MCF 10A (cell line): Measurements from ENCODE around the gene TBC1D10A. TPM values are rescaled to one million over a fixed set of nuclear protein-coding genes. Genes with fewer than 3 reads are reported as not detected.

Experiments used
- BruUV-seq: library from RNA; stranded (reverse); fragments of 400-500 nt; replicated peaks from 2 replicates; lab custom pipeline; 2021; lab: Mats Ljungman, UMichigan
- CTCF ChIA-PET: fragments of 300-600 bp; sonication (Branson Sonifier 250); formaldehyde crosslinking; extraction: SDS; loops from one replicate; lab custom pipeline; 2021; ENCODE audit warnings: antibody characterized with exemption, inconsistent platforms; lab: Yijun Ruan, JAX
- POLR2A ChIA-PET: fragments of 300-600, 350-650 bp; sonication (Branson Sonifier 250); formaldehyde crosslinking; extraction: SDS; loops from one replicate; lab custom pipeline; 2020; ENCODE audit warnings: antibody characterized with exemption, inconsistent platforms; lab: Yijun Ruan, JAX
- DNase-seq: peaks from one replicate; pipeline ENCODE4 v3.0.0-alpha.2; 2018; ENCODE audit not compliant: unreplicated experiment
- H3K27ac Mint-ChIP-seq: one replicate; pipeline ENCODE4 v1.8.0; 2022; ENCODE audit warnings: mild to moderate bottlenecking, low read depth, mixed read lengths; ENCODE audit not compliant: unreplicated experiment
- H3K27me3 Mint-ChIP-seq: one replicate; pipeline ENCODE4 v1.8.0; 2022; ENCODE audit warnings: mixed read lengths; ENCODE audit not compliant: insufficient read depth, unreplicated experiment
- H3K36me3 Mint-ChIP-seq: one replicate; pipeline ENCODE4 v1.8.0; 2022; ENCODE audit warnings: mild to moderate bottlenecking, moderate library complexity, mixed read lengths; ENCODE audit not compliant: insufficient read depth, unreplicated experiment
- H3K4me1 Mint-ChIP-seq: one replicate; pipeline ENCODE4 v1.8.0; 2022; ENCODE audit warnings: mixed read lengths; ENCODE audit not compliant: insufficient read depth, unreplicated experiment
- H3K4me3 Mint-ChIP-seq: one replicate; pipeline ENCODE4 v1.8.0; 2022; ENCODE audit warnings: mild to moderate bottlenecking, moderate library complexity, mixed read lengths; ENCODE audit not compliant: unreplicated experiment
- H3K9me3 Mint-ChIP-seq: one replicate; pipeline ENCODE4 v1.8.0; 2022; ENCODE audit warnings: mixed read lengths; ENCODE audit not compliant: unreplicated experiment
- intact Hi-C: fragments of 100-400 bp; cut with micrococcal nuclease; formaldehyde crosslinking; loops from 2 replicates; pipeline ENCODE4 v1.14.1; 2022
- total RNA-seq: library from RNA; stranded (reverse); gene quantifications from 2 replicates; pipeline ENCODE4 v1.2.3, GENCODE V29; 2022
- TF ChIP-seq, protein P1 (sequence below): fragments of 200-600 bp; IDR thresholded peaks from one replicate; pipeline ENCODE4 v1.8.0; 2022; ENCODE audit warnings: antibody characterized with exemption, mild to moderate bottlenecking; ENCODE audit not compliant: unreplicated experiment

The TBC1D10A gene
- total RNA-seq, 1 experiment from 2014 or later = 11.1 TPM

DNA sequence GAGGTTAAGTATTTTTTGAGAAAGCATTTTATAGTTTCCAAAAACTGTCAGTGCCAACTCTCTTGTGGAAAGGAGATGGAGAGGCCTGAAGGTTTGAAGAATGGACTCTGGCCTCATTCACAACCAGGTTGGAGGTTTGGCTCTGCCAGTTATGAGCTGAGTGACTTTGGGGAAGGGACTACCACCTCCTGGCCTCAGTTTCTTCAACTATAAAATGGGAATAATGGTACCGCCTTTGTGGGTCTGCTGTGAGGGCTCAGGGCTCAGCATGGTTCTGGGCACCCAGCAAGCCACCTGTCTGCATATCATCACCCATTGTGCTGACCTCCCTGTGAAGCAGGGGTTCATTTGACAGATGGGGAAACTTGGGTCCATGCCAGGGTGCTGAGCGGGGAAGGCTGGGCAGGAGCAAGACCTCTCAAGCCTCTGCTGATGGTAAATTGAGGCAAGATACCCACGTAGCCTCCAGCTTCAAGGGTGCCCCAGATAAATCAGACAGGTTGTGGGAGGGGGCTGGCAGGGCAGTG, 76.6 kb downstream of the TBC1D10A start:
- POLR2A ChIA-PET = interaction anchor here (0.6 to 1.1 kb wide), 3 partner anchors 18 to 161 kb away, joined by 3 read pairs; no protein-coding TSS in a partner anchor
- no TSS peak for BruUV-seq
- Mint-ChIP-seq H3K4me3 (no peak overlapping the region), H3K9me3 (no peaks in the 10 kb centered on the region), H3K27me3 (no peaks in the 10 kb centered on the region), H3K27ac (no peak overlapping the region), H3K36me3 (peaks cover 6% of the 10 kb centered on the region), H3K4me1 (peaks cover 27% of the 10 kb centered on the region)
- DNase-seq = no peak
- intact Hi-C loops = no loop called here
- CTCF ChIA-PET = interaction anchor here (0.6 to 2.3 kb wide), 4 partner anchors 13 to 171 kb away, joined by 3 to 7 read pairs (median 4); no protein-coding TSS in a partner anchor
- TF ChIP-seq, protein P1, sequence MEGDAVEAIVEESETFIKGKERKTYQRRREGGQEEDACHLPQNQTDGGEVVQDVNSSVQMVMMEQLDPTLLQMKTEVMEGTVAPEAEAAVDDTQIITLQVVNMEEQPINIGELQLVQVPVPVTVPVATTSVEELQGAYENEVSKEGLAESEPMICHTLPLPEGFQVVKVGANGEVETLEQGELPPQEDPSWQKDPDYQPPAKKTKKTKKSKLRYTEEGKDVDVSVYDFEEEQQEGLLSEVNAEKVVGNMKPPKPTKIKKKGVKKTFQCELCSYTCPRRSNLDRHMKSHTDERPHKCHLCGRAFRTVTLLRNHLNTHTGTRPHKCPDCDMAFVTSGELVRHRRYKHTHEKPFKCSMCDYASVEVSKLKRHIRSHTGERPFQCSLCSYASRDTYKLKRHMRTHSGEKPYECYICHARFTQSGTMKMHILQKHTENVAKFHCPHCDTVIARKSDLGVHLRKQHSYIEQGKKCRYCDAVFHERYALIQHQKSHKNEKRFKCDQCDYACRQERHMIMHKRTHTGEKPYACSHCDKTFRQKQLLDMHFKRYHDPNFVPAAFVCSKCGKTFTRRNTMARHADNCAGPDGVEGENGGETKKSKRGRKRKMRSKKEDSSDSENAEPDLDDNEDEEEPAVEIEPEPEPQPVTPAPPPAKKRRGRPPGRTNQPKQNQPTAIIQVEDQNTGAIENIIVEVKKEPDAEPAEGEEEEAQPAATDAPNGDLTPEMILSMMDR = no peak

DNA sequence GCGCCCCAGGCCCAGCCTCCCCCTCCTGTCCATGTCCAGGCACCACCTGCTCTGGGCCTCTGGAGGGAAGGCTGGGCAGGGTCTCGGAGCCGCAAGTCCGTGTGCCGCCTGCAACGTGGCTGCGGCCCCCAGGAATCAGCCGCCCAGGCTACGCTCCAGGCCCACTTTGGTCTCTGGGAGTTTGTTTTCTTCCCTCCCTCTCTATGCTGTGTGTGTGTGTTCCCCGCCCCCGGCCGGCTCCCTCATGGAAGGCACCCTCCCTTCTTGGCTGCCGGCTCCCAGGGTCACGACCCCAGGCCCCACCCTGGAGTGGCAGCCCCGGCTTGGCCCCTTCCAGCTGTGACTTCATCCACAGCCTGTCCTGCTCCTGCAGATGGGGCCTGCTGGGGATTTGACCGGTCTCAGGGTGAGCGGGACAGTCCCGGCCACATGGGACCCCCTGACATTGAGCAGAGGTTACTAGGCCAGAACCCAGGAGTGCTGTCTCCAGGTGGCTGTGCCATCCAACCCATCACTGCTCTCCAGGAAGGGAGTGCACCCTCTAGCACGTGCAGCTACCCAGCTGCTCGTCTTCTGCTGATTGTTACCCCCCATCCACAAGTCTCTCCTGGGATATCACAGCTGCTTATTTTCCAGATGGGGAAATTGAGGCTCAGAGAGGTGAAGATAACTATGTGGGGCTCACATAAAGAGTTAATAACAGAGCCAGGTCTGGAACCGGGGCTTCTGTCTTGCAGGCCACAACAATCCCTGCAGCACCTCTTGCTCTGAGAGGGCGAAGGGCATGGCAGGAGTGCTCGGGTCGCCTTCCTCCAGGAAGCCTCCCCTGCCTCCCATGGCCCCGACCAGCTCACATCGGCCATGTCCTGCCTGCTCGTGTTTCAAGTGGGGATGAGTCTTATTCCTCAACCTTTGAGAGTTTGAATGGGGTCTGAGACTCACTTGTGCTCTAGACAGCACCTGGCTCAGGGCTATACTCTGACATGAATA, 77.4 kb downstream of the TBC1D10A start:
- BruUV-seq = no TSS peak
- Mint-ChIP-seq H3K27me3 (no peaks in the 10 kb centered on the region), H3K4me1 (peaks cover 34% of the 10 kb centered on the region), H3K36me3 (peaks cover 6% of the 10 kb centered on the region), H3K9me3 (no peaks in the 10 kb centered on the region), H3K4me3 (no peak overlapping the region), H3K27ac (no peak overlapping the region)
- intact Hi-C loops = no loop called here
- ChIA-PET POLR2A (interaction anchor here (0.6 kb wide), 1 partner anchor 133 kb away, joined by 3 read pairs; no protein-coding TSS in a partner anchor), CTCF (interaction anchor here (0.6 to 1.3 kb wide), 4 partner anchors 12 to 141 kb away, joined by 3 to 4 read pairs (median 4); no protein-coding TSS in a partner anchor)
- no peak for DNase-seq
- TF ChIP-seq, protein P1 = no peak

DNA sequence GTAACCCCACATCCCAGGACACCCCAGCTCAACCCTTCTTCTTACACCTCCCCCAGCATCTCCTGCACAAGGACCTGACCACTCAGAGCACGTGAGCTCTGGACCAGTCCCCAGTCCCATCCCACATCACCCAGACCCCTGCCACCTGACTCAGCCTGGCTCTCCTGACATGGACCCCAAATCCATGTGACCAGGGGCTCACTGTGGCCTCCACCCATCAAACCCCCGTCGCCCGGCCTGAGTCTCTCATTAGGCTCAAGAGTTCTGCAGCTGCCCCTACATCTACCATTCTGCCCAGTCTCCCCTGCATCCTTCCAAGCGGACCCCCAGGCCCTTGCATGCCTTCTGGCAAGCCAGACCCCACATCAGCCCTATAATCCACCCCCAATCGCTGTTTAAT, 78.3 kb downstream of the TBC1D10A start:
- intact Hi-C loops = no loop called here

More for the DNA sequence above, 78.3 kb downstream of the TBC1D10A start:
- POLR2A ChIA-PET = no interaction called here
- BruUV-seq = no TSS peak
- H3K9me3 Mint-ChIP-seq = no peaks in the 10 kb centered on the region
- TF ChIP-seq, protein P1 = no peak
- CTCF ChIA-PET = interaction anchor here (0.5 to 1.3 kb wide), 3 partner anchors 13 to 229 kb away, joined by 3 to 4 read pairs (median 4); no protein-coding TSS in a partner anchor
- H3K4me1 Mint-ChIP-seq = peaks cover 40% of the 10 kb centered on the region
- H3K36me3 Mint-ChIP-seq = peaks cover 6% of the 10 kb centered on the region
- H3K27ac Mint-ChIP-seq = no peak overlapping the region
- no peak overlapping the region for H3K4me3 Mint-ChIP-seq
- no peak for DNase-seq
- no peaks in the 10 kb centered on the region for H3K27me3 Mint-ChIP-seq
